ENCODE results near the gene NPR2. TPM values are rescaled to one million over a fixed set of nuclear protein-coding genes. Genes with fewer than 3 reads are reported as not detected.

Gene NPR2
- total RNA-seq, 2 experiments from 2014 or later = 4.7 to 9.8 TPM

GRCh38 chr9:35858458-35858857 lies 67.1 kb downstream of the NPR2 start:
- no TSS peak for BruUV-seq (replicated peaks)
- Histone ChIP-seq H3K27ac (ENCODE audit: low read depth, low read length, poor library complexity, severe bottlenecking) (no peak overlapping the region), H3K4me2 (ENCODE audit: low read length) (no peak overlapping the region), H3K79me2 (ENCODE audit: insufficient read depth, low read depth, low read length) (no peaks in the 10 kb centered on the region), H3K4me1 (ENCODE audit: insufficient read depth, low read length, poor library complexity, severe bottlenecking) (no peaks in the 10 kb centered on the region), H3K4me3 (ENCODE audit: low read depth, low read length, poor library complexity, severe bottlenecking) (no peak overlapping the region), H3K36me3 (ENCODE audit: insufficient read depth, low read length) (no peaks in the 10 kb centered on the region), H3K9me2 (ENCODE audit: insufficient read depth, low read length) (no peaks in the 10 kb centered on the region), H3K9me3 (ENCODE audit: low read length) (no peaks in the 10 kb centered on the region), H4K20me1 (ENCODE audit: insufficient read depth, low read length) (no peaks in the 10 kb centered on the region), H2AFZ (ENCODE audit: low read length) (no peak overlapping the region)
- no peak for DNase-seq (ENCODE audit: low spot score)
- POLR2A ChIA-PET = no interaction called here
- TF ChIP-seq CTCF (conservative IDR thresholded peaks at IDR 0.05; ENCODE audit: low read length) = no peak
- no peak for TF ChIP-seq EZH2phosphoT487 (IDR thresholded peaks at IDR 0.05; ENCODE audit: borderline replicate concordance, low read depth, low read length)
- CTCF ChIA-PET (ENCODE audit: unreplicated experiment) = no interaction called here
- intact Hi-C loops (cut with micrococcal nuclease; ENCODE audit: unreplicated experiment) = no loop called here

Small RNA genes within 50 kb of the gene (small RNA-seq; reads per million reads assigned to genes)
- gene HINT2 = 0.31 reads per million

Other genes with a start within 250 kb of the NPR2 start
- gene TESK1, start 186.3 kb upstream of the NPR2 start, total RNA-seq (2014; rRNA removed; shearing (Covaris generic)) = 15.0 and 18.3 TPM in 2 replicates
- 36.9 and 42.2 TPM in 2 replicates for gene TESK1, start 186.3 kb upstream of the NPR2 start, total RNA-seq (2022)
- gene CD72, start 173.2 kb upstream of the NPR2 start, total RNA-seq (2014; rRNA removed; shearing (Covaris generic)) = 91.4 and 107 TPM in 2 replicates
- gene CD72, start 173.2 kb upstream of the NPR2 start, total RNA-seq (2022) = 63.0 and 67.6 TPM in 2 replicates
- 176 and 210 TPM in 2 replicates for gene SIT1, start 140.7 kb upstream of the NPR2 start, total RNA-seq (2014; rRNA removed; shearing (Covaris generic))
- gene SIT1, start 140.7 kb upstream of the NPR2 start, total RNA-seq (2022) = 93.0 and 121 TPM in 2 replicates
- 21,739 and 26,575 TPM in 2 replicates for gene RMRP, start 133.6 kb upstream of the NPR2 start, total RNA-seq (2014; rRNA removed; shearing (Covaris generic))
- gene RMRP, start 133.6 kb upstream of the NPR2 start, total RNA-seq (2022) = 4,033 and 12,624 TPM in 2 replicates
- 16.5 and 20.3 TPM in 2 replicates for gene CCDC107, start 133.3 kb upstream of the NPR2 start, total RNA-seq (2014; rRNA removed; shearing (Covaris generic))
- 10.0 and 11.4 TPM in 2 replicates for gene CCDC107, start 133.3 kb upstream of the NPR2 start, total RNA-seq (2022)
- 22.7 and 30.8 TPM in 2 replicates for gene ARHGEF39, start 126.4 kb upstream of the NPR2 start, total RNA-seq (2014; rRNA removed; shearing (Covaris generic))
- 48.1 and 53.6 TPM in 2 replicates for gene ARHGEF39, start 126.4 kb upstream of the NPR2 start, total RNA-seq (2022)
- gene CA9, start 117.7 kb upstream of the NPR2 start, total RNA-seq (2014; rRNA removed; shearing (Covaris generic)) = 0.10 and 0.16 TPM in 2 replicates
- gene CA9, start 117.7 kb upstream of the NPR2 start, total RNA-seq (2022) = not detected in 2 replicates
- gene TPM2, start 101.7 kb upstream of the NPR2 start, total RNA-seq (2014; rRNA removed; shearing (Covaris generic)) = 0.44 TPM in 1 of 2 replicates, not detected in the other
- 2.5 and 3.8 TPM in 2 replicates for gene TPM2, start 101.7 kb upstream of the NPR2 start, total RNA-seq (2022)
- gene TLN1, start 59.4 kb upstream of the NPR2 start, total RNA-seq (2014; rRNA removed; shearing (Covaris generic)) = 87.5 and 98.8 TPM in 2 replicates
- 169 and 177 TPM in 2 replicates for gene TLN1, start 59.4 kb upstream of the NPR2 start, total RNA-seq (2022)
- gene CREB3, start 58.9 kb upstream of the NPR2 start, total RNA-seq (2014; rRNA removed; shearing (Covaris generic)) = 16.8 and 18.2 TPM in 2 replicates
- 21.9 and 23.0 TPM in 2 replicates for gene CREB3, start 58.9 kb upstream of the NPR2 start, total RNA-seq (2022)
- gene GBA2, start 42.4 kb upstream of the NPR2 start, total RNA-seq (2014; rRNA removed; shearing (Covaris generic)) = 66.0 and 75.4 TPM in 2 replicates
- gene GBA2, start 42.4 kb upstream of the NPR2 start, total RNA-seq (2022) = 68.2 and 70.4 TPM in 2 replicates
- 12.3 and 13.5 TPM in 2 replicates for gene RGP1, start 42.3 kb upstream of the NPR2 start, total RNA-seq (2014; rRNA removed; shearing (Covaris generic))
- 27.1 and 31.3 TPM in 2 replicates for gene RGP1, start 42.3 kb upstream of the NPR2 start, total RNA-seq (2022)
- 0.67 and 2.3 TPM in 2 replicates for gene MSMP, start 37.3 kb upstream of the NPR2 start, total RNA-seq (2014; rRNA removed; shearing (Covaris generic))
- gene MSMP, start 37.3 kb upstream of the NPR2 start, total RNA-seq (2022) = 4.1 and 4.4 TPM in 2 replicates
- gene SPAG8, start 20.7 kb downstream of the NPR2 start, total RNA-seq (2014; rRNA removed; shearing (Covaris generic)) = 1.1 and 3.9 TPM in 2 replicates
- gene SPAG8, start 20.7 kb downstream of the NPR2 start, total RNA-seq (2022) = 3.6 and 5.1 TPM in 2 replicates
- 74.3 and 82.5 TPM in 2 replicates for gene HINT2, start 23.5 kb downstream of the NPR2 start, total RNA-seq (2014; rRNA removed; shearing (Covaris generic))
- gene HINT2, start 23.5 kb downstream of the NPR2 start, total RNA-seq (2022) = 83.1 and 84.5 TPM in 2 replicates
- not detected in 2 replicates for gene FAM221B, start 37.1 kb downstream of the NPR2 start, total RNA-seq (2014; rRNA removed; shearing (Covaris generic))
- not detected in 2 replicates for gene FAM221B, start 37.1 kb downstream of the NPR2 start, total RNA-seq (2022)
- 3.1 and 3.2 TPM in 2 replicates for gene TMEM8B, start 37.6 kb downstream of the NPR2 start, total RNA-seq (2014; rRNA removed; shearing (Covaris generic))
- 15.7 and 19.1 TPM in 2 replicates for gene TMEM8B, start 37.6 kb downstream of the NPR2 start, total RNA-seq (2022)
- gene OR13J1, start 78.8 kb downstream of the NPR2 start, total RNA-seq (2014; rRNA removed; shearing (Covaris generic)) = not detected in 2 replicates
- gene OR13J1, start 78.8 kb downstream of the NPR2 start, total RNA-seq (2022) = not detected in 2 replicates
- gene HRCT1, start 114.6 kb downstream of the NPR2 start, total RNA-seq (2014; rRNA removed; shearing (Covaris generic)) = not detected in 2 replicates
- not detected in 2 replicates for gene HRCT1, start 114.6 kb downstream of the NPR2 start, total RNA-seq (2022)
- not detected in 2 replicates for gene SPAAR, start 117.9 kb downstream of the NPR2 start, total RNA-seq (2014; rRNA removed; shearing (Covaris generic))
- not detected in 2 replicates for gene SPAAR, start 117.9 kb downstream of the NPR2 start, total RNA-seq (2022)
- gene OR2S2, start 166.6 kb downstream of the NPR2 start, total RNA-seq (2014; rRNA removed; shearing (Covaris generic)) = not detected in 2 replicates
- gene OR2S2, start 166.6 kb downstream of the NPR2 start, total RNA-seq (2022) = not detected in 2 replicates
- gene RECK, start 245.3 kb downstream of the NPR2 start, total RNA-seq (2014; rRNA removed; shearing (Covaris generic)) = 3.0 and 6.0 TPM in 2 replicates
- gene RECK, start 245.3 kb downstream of the NPR2 start, total RNA-seq (2022) = 6.5 and 8.1 TPM in 2 replicates